Epithelial cell of proximal tubule (primary cell): ENCODE measurements around the gene ME3. TPM values are rescaled to one million over a fixed set of nuclear protein-coding genes. Genes with fewer than 3 reads are reported as not detected.
A peak's percentile ranks its signal among the peaks of the same experiment; 100 is the strongest.
"Not testable (repeated sequence)": the region's sequence is repeated elsewhere in the genome, so short reads cannot be mapped to it uniquely, and the experiment has no call there.

Source experiments
- DNase-seq: peaks from one replicate; pipeline ENCODE4 v3.0.0-alpha.2; 2011; ENCODE audit warnings: low read depth
- H3K4me3 ChIP-seq: 2 replicates; pipeline ENCODE4 v1.5.1; 2011; ENCODE audit warnings: low read depth, mild to moderate bottlenecking, low read length
- CTCF ChIP-seq: conservative IDR thresholded peaks from 2 replicates; pipeline ENCODE4 v1.5.1; 2012; ENCODE audit warnings: low read depth, mild to moderate bottlenecking, low read length
- total RNA-seq: library from RNA; depleted of rRNA; stranded (reverse); fragments of >200 nt; gene quantifications from 2 replicates; pipeline ENCODE4 v1.2.3, GENCODE V29; 2015

The ME3 gene
- total RNA-seq, 1 donor from 2014 or later: 35.2 TPM

DNA sequence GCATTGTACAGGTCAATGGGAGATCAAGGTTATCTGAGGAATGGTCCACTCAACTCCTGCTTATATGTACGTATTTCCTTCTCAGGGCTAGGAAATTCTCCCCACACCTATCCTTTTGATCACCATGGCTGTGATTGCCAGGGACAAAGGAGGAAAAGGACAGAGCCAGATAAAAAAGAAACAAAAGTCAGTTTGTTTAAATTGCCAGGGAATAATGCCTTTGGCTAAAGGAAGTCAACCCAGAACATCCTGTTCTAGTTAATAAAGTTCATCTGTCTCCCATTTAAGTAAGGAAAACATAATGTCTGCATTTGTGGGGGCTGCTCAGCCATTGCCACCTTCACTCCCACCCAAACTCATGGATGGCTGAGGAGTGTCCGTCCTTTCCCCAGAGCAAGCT, 124.7 kb downstream of the ME3 start:
- H3K4me3 ChIP-seq: no peak overlapping the region
- no peak for DNase-seq
- no peak for TF ChIP-seq CTCF

DNA sequence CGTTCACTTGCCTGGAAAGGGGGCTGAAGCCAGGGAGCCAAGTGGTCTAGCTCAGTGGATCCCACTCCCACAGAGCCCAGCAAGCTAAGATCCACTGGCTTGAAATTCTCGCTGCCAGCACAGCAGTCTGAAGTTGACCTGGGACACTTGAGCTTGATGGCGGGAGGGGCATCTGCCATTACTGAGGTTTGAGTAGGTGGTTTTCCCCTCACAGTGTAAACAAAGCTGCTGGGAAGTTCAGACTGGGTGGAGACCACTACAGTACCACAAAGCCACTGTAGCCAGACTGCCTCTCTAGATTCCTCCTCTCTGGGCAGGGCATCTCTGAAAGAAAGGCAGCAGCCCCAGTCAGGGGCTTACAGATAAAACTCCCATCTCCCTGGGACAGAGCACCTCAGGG, 131.1 kb downstream of the ME3 start:
- DNase-seq, H3K4me3 ChIP-seq: not testable (repeated sequence)

- no peak for TF ChIP-seq CTCF
- no peak overlapping the region for H3K4me3 ChIP-seq
- no peak for DNase-seq
Observed at GRCh38 chr11:86538223-86538548, 134.2 kb downstream of the ME3 start.

GRCh38 chr11:86537541-86538222, 134.7 kb downstream of the ME3 start:
- no peak for DNase-seq
- H3K4me3 ChIP-seq: no peak overlapping the region
- TF ChIP-seq CTCF: peak; percentile 39

DNA sequence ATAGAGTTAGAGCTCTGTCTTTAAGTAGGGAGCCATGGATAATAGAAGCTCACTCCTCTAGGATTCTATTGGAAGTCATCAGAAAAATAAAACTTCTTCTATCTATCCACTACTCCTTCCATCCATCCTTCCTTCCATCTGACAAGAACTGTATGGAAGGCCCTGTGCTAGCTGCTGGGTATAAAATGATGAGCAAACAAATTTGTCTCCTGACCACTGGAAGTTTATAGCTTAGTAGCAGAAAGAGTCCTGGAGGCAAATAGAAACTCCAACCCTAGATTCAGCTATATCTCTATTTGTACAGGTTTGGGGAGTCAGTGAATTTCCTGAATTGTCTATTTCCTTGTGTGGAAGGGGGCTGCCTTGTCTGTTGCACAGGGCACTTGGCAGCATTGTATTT, 136.6 kb downstream of the ME3 start:
- no peak for DNase-seq
- no peak for TF ChIP-seq CTCF
- H3K4me3 ChIP-seq: no peak overlapping the region

GRCh38 chr11:86524620-86525352, 147.6 kb downstream of the ME3 start:
- DNase-seq: no peak
- H3K4me3 ChIP-seq: no peak overlapping the region
- TF ChIP-seq CTCF: no peak

GRCh38 chr11:86523738-86524619, 148.4 kb downstream of the ME3 start:
- H3K4me3 ChIP-seq: no peak overlapping the region

DNA sequence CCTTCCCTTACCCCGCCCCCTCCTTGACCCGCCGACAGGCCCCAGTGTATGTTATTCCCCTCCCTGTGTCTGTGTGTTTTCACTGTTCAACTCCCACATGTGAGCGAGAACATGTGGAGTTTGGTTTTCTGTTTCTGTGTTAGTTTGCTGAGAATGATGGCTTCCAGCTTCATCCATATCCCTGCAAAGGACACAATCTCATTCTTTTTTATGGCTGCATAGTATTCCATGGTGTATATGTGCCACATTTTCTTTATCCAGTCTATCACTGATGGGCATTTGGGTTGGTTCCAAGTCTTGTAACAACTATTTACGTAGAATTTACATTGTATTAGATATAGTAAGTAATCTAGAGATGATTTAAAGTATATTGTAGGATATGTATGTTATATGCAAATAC, 149.9 kb downstream of the ME3 start:
- DNase-seq, H3K4me3 ChIP-seq: not testable (repeated sequence)

More at GRCh38 chr11:86523738-86524619, 148.4 kb downstream of the ME3 start:
- peak; percentile 87 for DNase-seq
- TF ChIP-seq CTCF: no peak
